GDM1 (cell line): Measurements from ENCODE around the gene GCNT2.
"Not testable (repeated sequence)": the region's sequence is repeated elsewhere in the genome, so short reads cannot be mapped to it uniquely, and the experiment has no call there.

Experiments
- DNase-seq: peaks from one replicate; lab custom pipeline; 2025; lab: John Stamatoyannopoulos, UW

Gene GCNT2

GRCh38 chr6:10514049-10514780 lies 6.9 kb upstream of the GCNT2 start:
- DNase-seq = no peak

- no peak for DNase-seq
Measured at GRCh38 chr6:10516953-10517352, 4.2 kb upstream of the GCNT2 start.

- peak; percentile 71 for DNase-seq
Measured at GRCh38 chr6:10518557-10519407, 2.4 kb upstream of the GCNT2 start.

- DNase-seq = not testable (repeated sequence)
Measured at GRCh38 chr6:10519408-10519697, 1.8 kb upstream of the GCNT2 start.

GRCh38 chr6:10520468-10520867 lies 683 bp upstream of the GCNT2 start:
- no peak for DNase-seq

- no peak for DNase-seq
Measured at GRCh38 chr6:10522929-10523573, 1.9 kb downstream of the GCNT2 start.

- DNase-seq = no peak
Measured at GRCh38 chr6:10526156-10526555, 5.0 kb downstream of the GCNT2 start.

GRCh38 chr6:10528158-10528981 lies 7.2 kb downstream of the GCNT2 start:
- peak; percentile 22 for DNase-seq

- DNase-seq = no peak
Measured at GRCh38 chr6:10529231-10529801, 8.2 kb downstream of the GCNT2 start.

GRCh38 chr6:10529828-10530374 lies 8.8 kb downstream of the GCNT2 start:
- DNase-seq = not testable (repeated sequence)

GRCh38 chr6:10531503-10531902 lies 10.4 kb downstream of the GCNT2 start:
- no peak for DNase-seq

GRCh38 chr6:10531942-10532341 lies 10.8 kb downstream of the GCNT2 start:
- no peak for DNase-seq

- DNase-seq = no peak
Measured at GRCh38 chr6:10532392-10532791, 11.2 kb downstream of the GCNT2 start.

- DNase-seq = no peak
Measured at GRCh38 chr6:10534419-10534762, 13.2 kb downstream of the GCNT2 start.

GRCh38 chr6:10535193-10535592 lies 14.0 kb downstream of the GCNT2 start:
- no peak for DNase-seq

- DNase-seq = no peak
Measured at GRCh38 chr6:10537726-10538125, 16.6 kb downstream of the GCNT2 start.

- no peak for DNase-seq
Measured at GRCh38 chr6:10540073-10540746, 19.1 kb downstream of the GCNT2 start.

- DNase-seq = no peak
Measured at GRCh38 chr6:10541591-10541990, 20.4 kb downstream of the GCNT2 start.

GRCh38 chr6:10542213-10542612 lies 21.1 kb downstream of the GCNT2 start:
- DNase-seq = no peak

GRCh38 chr6:10543488-10543887 lies 22.3 kb downstream of the GCNT2 start:
- no peak for DNase-seq

- DNase-seq = no peak
Measured at GRCh38 chr6:10545482-10545881, 24.3 kb downstream of the GCNT2 start.
